ENCODE measurements around the gene SMIM32. TPM values are rescaled to one million over a fixed set of nuclear protein-coding genes. Genes with fewer than 3 reads are reported as not detected.

SMIM32 gene
- total RNA-seq, 2 experiments from 2014 or later: not detected

DNA sequence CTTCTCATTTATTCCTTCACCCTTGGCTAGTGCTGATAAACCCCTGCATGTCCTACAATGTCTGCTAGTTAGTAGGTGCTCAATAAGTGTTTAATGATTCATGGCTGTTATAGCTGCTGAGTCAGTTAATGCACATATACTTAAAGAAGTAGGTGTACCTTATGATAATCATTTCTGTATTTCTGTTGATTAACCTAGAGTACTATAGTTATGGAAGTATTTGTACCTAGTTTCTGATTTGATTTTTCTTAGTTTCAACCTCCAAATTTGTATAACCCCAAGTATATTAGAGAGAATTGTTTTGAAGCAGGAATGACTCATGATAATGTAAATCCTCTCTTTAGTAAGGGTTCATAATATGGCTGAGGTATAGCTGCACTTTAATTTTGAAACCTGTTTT is 51.4 kb downstream of the SMIM32 start:
- intact Hi-C loops (cut with DNase I, micrococcal nuclease): no loop called here
- POLR2A ChIA-PET: no interaction called here

More for the DNA sequence above, 51.4 kb downstream of the SMIM32 start:
- Histone ChIP-seq H3K9me3 (ENCODE audit: control insufficient read depth in 1 of 2, insufficient read depth in 1 of 2, low read length in 2 of 2) (no peaks in the 10 kb centered on the region), H3K27me3 (ENCODE audit: control insufficient read depth in 1 of 2, insufficient read depth in 2 of 2, low read length in 2 of 2) (no peaks in the 10 kb centered on the region), H3K36me3 (ENCODE audit: insufficient read depth, low read length) (no peaks in the 10 kb centered on the region), H3K27ac (ENCODE audit: low read depth in 1 of 2, low read length in 2 of 2) (no peak overlapping the region), H3K4me1 (ENCODE audit: insufficient read depth, low read length) (no peaks in the 10 kb centered on the region), H3K4me3 (ENCODE audit: low read length) (no peak overlapping the region)
- no peak for DNase-seq
- TF ChIP-seq, protein P1, sequence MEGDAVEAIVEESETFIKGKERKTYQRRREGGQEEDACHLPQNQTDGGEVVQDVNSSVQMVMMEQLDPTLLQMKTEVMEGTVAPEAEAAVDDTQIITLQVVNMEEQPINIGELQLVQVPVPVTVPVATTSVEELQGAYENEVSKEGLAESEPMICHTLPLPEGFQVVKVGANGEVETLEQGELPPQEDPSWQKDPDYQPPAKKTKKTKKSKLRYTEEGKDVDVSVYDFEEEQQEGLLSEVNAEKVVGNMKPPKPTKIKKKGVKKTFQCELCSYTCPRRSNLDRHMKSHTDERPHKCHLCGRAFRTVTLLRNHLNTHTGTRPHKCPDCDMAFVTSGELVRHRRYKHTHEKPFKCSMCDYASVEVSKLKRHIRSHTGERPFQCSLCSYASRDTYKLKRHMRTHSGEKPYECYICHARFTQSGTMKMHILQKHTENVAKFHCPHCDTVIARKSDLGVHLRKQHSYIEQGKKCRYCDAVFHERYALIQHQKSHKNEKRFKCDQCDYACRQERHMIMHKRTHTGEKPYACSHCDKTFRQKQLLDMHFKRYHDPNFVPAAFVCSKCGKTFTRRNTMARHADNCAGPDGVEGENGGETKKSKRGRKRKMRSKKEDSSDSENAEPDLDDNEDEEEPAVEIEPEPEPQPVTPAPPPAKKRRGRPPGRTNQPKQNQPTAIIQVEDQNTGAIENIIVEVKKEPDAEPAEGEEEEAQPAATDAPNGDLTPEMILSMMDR (IDR thresholded peaks at IDR 0.05): no peak
- Mint-ChIP-seq H3K4me1 (ENCODE audit: low read depth) (peaks cover 28% of the 10 kb centered on the region), H3K36me3 (ENCODE audit: low read depth) (no peaks in the 10 kb centered on the region), H3K27me3 (no peaks in the 10 kb centered on the region), H3K9me3 (no peaks in the 10 kb centered on the region), H3K4me3 (no peak overlapping the region), H3K27ac (no peak overlapping the region)
- CTCF ChIA-PET: interaction anchor here (1.0 kb wide), 1 partner anchor 9 kb away, joined by 3 read pairs; the partner anchor contains the start of gene SMAD5
- no peak for ATAC-seq (ENCODE audit: poor library complexity)

Other genes starting within 250 kb of the SMIM32 start
- gene LECT2, start 238.2 kb downstream of the SMIM32 start, total RNA-seq: not detected
- 1 to 10 TPM; 4.8 to 5.9 TPM for gene TGFBI, start 164.2 kb downstream of the SMIM32 start, total RNA-seq
- gene SMAD5, start 60.3 kb downstream of the SMIM32 start, total RNA-seq: 10 to 100 TPM in 1 of 2 experiments, 1 to 10 TPM in 1; 9.1 to 10.1 TPM
- gene TRPC7, start 172.4 kb upstream of the SMIM32 start, total RNA-seq: not detected

All from CD4-positive, alpha-beta T cell (primary cell).